ENCODE measurements around the gene GUK1.

- TF ChIP-seq CTCF (IDR thresholded peaks at IDR 0.05) = no peak
- TF ChIP-seq POLR2A (IDR thresholded peaks at IDR 0.05) = no peak
Measured at GRCh38 chr1:228154021-228154669, 14.1 kb downstream of the GUK1 start.
